Loucy (cell line): ENCODE measurements around the gene LRRC4B.
"Not testable (repeated sequence)": the region's sequence is repeated elsewhere in the genome, so short reads cannot be mapped to it uniquely, and the experiment has no call there.

Experiments
- H2AFZ ChIP-seq: fragments of 200-600 bp; sonication (generic); 2 replicates; pipeline ENCODE4 v1.6.0; 2016; ENCODE audit warnings: antibody characterized with exemption, mild to moderate bottlenecking, low read length, moderate library complexity
- H3F3A ChIP-seq: fragments of 200-600 bp; 2 replicates; pipeline ENCODE4 v1.6.0; 2016; ENCODE audit warnings: antibody characterized with exemption, low read depth, mild to moderate bottlenecking
- H3K27me3 ChIP-seq: fragments of 200-600 bp; sonication (generic); 2 replicates; pipeline ENCODE4 v1.6.1; 2014; ENCODE audit warnings: low read length, mild to moderate bottlenecking; ENCODE audit not compliant: insufficient read depth, poor library complexity, severe bottlenecking
- H3K36me3 ChIP-seq: fragments of 200-600 bp; sonication (generic); 2 replicates; pipeline ENCODE4 v1.6.1; 2016; ENCODE audit warnings: low read length; ENCODE audit not compliant: insufficient read depth
- H3K4me1 ChIP-seq: fragments of 200-600 bp; sonication (generic); 2 replicates; pipeline ENCODE4 v1.5.1; 2014; ENCODE audit warnings: low read length, mild to moderate bottlenecking; ENCODE audit not compliant: insufficient read depth, poor library complexity, severe bottlenecking
- H3K4me2 ChIP-seq: fragments of 200-600 bp; sonication (generic); 2 replicates; pipeline ENCODE4 v1.6.0; 2014; ENCODE audit warnings: antibody characterized with exemption, low read length, low read depth, mild to moderate bottlenecking; ENCODE audit not compliant: poor library complexity, severe bottlenecking
- H3K4me3 ChIP-seq: fragments of 200-600 bp; sonication (generic); 2 replicates; pipeline ENCODE4 v1.5.1; 2014; ENCODE audit warnings: low read length, mild to moderate bottlenecking, mixed read lengths; ENCODE audit not compliant: poor library complexity, severe bottlenecking
- H3K79me2 ChIP-seq: fragments of 200-600 bp; sonication (generic); 2 replicates; pipeline ENCODE4 v1.6.1; 2014; ENCODE audit warnings: low read length; ENCODE audit not compliant: insufficient read depth
- H3K9ac ChIP-seq: fragments of 200-600 bp; sonication (generic); 2 replicates; pipeline ENCODE4 v1.6.0; 2014; ENCODE audit warnings: mild to moderate bottlenecking, low read depth, low read length, moderate library complexity; ENCODE audit not compliant: poor library complexity, severe bottlenecking
- H3K9me2 ChIP-seq: fragments of 200-600 bp; sonication (generic); replicated peaks from 2 replicates; pipeline ENCODE4 v1.6.1; 2016; ENCODE audit warnings: low read depth, low read length, mixed read lengths
- H3K9me3 ChIP-seq: fragments of 200-600 bp; sonication (generic); 2 replicates; pipeline ENCODE4 v1.6.1; 2014; ENCODE audit warnings: mild to moderate bottlenecking, antibody characterized with exemption, low read length, low read depth; ENCODE audit not compliant: insufficient read depth
- H4K20me1 ChIP-seq: fragments of 200-600 bp; sonication (generic); 2 replicates; pipeline ENCODE4 v1.6.0; 2014; ENCODE audit warnings: antibody characterized with exemption, low read length, mild to moderate bottlenecking; ENCODE audit not compliant: insufficient read depth, poor library complexity, severe bottlenecking
- CTCF ChIP-seq: fragments of 200-600 bp; sonication (generic); conservative IDR thresholded peaks from 2 replicates; pipeline ENCODE4 v1.5.1; 2014; ENCODE audit warnings: mild to moderate bottlenecking, antibody characterized with exemption, low read length
- EZH2phosphoT487 ChIP-seq: fragments of 200-600 bp; IDR thresholded peaks from 2 replicates; pipeline ENCODE4 v1.6.1; 2018; ENCODE audit warnings: antibody characterized with exemption, mild to moderate bottlenecking, moderate library complexity, borderline replicate concordance

The LRRC4B gene

GRCh38 chr19:50607388-50607787, 39.2 kb upstream of the LRRC4B start:
- no peaks in the 10 kb centered on the region for H3K79me2 ChIP-seq
- H2AFZ ChIP-seq, result no peak overlapping the region
- H3K9me3 ChIP-seq, result no peaks in the 10 kb centered on the region; the same call in 1 of the 2 replicates
- H3F3A ChIP-seq, result no peaks in the 10 kb centered on the region
- H3K27me3 ChIP-seq, result no peaks in the 10 kb centered on the region
- TF ChIP-seq EZH2phosphoT487 (no peak), CTCF (no peak)
- no peak overlapping the region for H3K4me2 ChIP-seq
- H3K9ac ChIP-seq, result no peak overlapping the region
- H3K9me2 ChIP-seq, result no peaks in the 10 kb centered on the region
- no peak overlapping the region for H3K4me3 ChIP-seq
- no peaks in the 10 kb centered on the region for H4K20me1 ChIP-seq
- no peaks in the 10 kb centered on the region for H3K4me1 ChIP-seq
- H3K36me3 ChIP-seq, result no peaks in the 10 kb centered on the region

- H3K4me3 ChIP-seq, H3K36me3 ChIP-seq, H4K20me1 ChIP-seq, H3K9me2 ChIP-seq, H3K27me3 ChIP-seq, H3K4me1 ChIP-seq, H3K9ac ChIP-seq, H3K9me3 ChIP-seq, H2AFZ ChIP-seq, H3K4me2 ChIP-seq, H3F3A ChIP-seq, H3K79me2 ChIP-seq: not testable (repeated sequence)
Measured at GRCh38 chr19:50606059-50606836, 38.0 kb upstream of the LRRC4B start.

GRCh38 chr19:50604264-50605073, 36.2 kb upstream of the LRRC4B start:
- not testable (repeated sequence) for H3K4me2 ChIP-seq, H3K36me3 ChIP-seq, H2AFZ ChIP-seq, H3K9me2 ChIP-seq, H3K4me1 ChIP-seq, H3K9ac ChIP-seq, H3K27me3 ChIP-seq, H3F3A ChIP-seq, H3K79me2 ChIP-seq, H3K4me3 ChIP-seq, H3K9me3 ChIP-seq, H4K20me1 ChIP-seq

GRCh38 chr19:50602935-50603334, 34.7 kb upstream of the LRRC4B start:
- Histone ChIP-seq H3K9me2 (no peaks in the 10 kb centered on the region), H3K36me3 (no peaks in the 10 kb centered on the region), H2AFZ (no peak overlapping the region), H3K9me3 (no peaks in the 10 kb centered on the region), H3K9ac (no peak overlapping the region), H3F3A (no peaks in the 10 kb centered on the region), H3K4me1 (no peaks in the 10 kb centered on the region), H3K27me3 (no peaks in the 10 kb centered on the region), H3K4me3 (no peak overlapping the region), H3K79me2 (no peaks in the 10 kb centered on the region), H4K20me1 (no peaks in the 10 kb centered on the region), H3K4me2 (no peak overlapping the region)
- TF ChIP-seq CTCF (no peak), EZH2phosphoT487 (no peak)
